Neuronal stem cell (in vitro differentiated cells): ENCODE measurements around the gene TMCO6.

Experiments used
- DNase-seq: peaks from one replicate; pipeline ENCODE4 v3.0.0-alpha.2; 2013; ENCODE audit warnings: low spot score
- H2AFZ ChIP-seq: one replicate; pipeline ENCODE4 v1.6.1; 2013; ENCODE audit warnings: mild to moderate bottlenecking, low read length, inconsistent platforms
- H2AK5ac ChIP-seq: 2 replicates; pipeline ENCODE4 v1.6.1; 2013; ENCODE audit warnings: low read depth, mild to moderate bottlenecking, inconsistent platforms, low read length, moderate library complexity, mixed read lengths
- H2BK120ac ChIP-seq: 2 replicates; pipeline ENCODE4 v1.6.1; 2013; ENCODE audit warnings: low read depth, mild to moderate bottlenecking, inconsistent platforms, low read length, moderate library complexity, mixed read lengths
- H2BK12ac ChIP-seq: one replicate; pipeline ENCODE4 v1.6.1; 2013; ENCODE audit warnings: low read length, inconsistent platforms
- H2BK15ac ChIP-seq: 2 replicates; pipeline ENCODE4 v1.6.1; 2013; ENCODE audit warnings: mild to moderate bottlenecking, low read length, inconsistent platforms, mixed read lengths
- H2BK5ac ChIP-seq: one replicate; pipeline ENCODE4 v1.6.1; 2013; ENCODE audit warnings: inconsistent platforms, mild to moderate bottlenecking, low read length, moderate library complexity
- H3K14ac ChIP-seq: one replicate; pipeline ENCODE4 v1.6.1; 2013; ENCODE audit warnings: low read length, inconsistent platforms
- H3K18ac ChIP-seq: 2 replicates; pipeline ENCODE4 v1.6.1; 2013; ENCODE audit warnings: low read length, inconsistent platforms
- H3K23ac ChIP-seq: 2 replicates; pipeline ENCODE4 v1.6.1; 2013; ENCODE audit warnings: low read depth, mild to moderate bottlenecking, mixed read lengths, low read length, inconsistent platforms; ENCODE audit not compliant: poor library complexity
- H3K27ac ChIP-seq: replicated peaks from 3 replicates; pipeline ENCODE4 v1.5.1; 2013; ENCODE audit warnings: low read length, inconsistent platforms
- H3K27me3 ChIP-seq, 3 experiments: 2 replicates each; pipeline ENCODE4 v1.6.1; 2013; ENCODE audit warnings: low read length in 3 of 3, mild to moderate bottlenecking in 2 of 3, inconsistent platforms in 1 of 3, low read depth in 1 of 3, mixed read lengths in 1 of 3, moderate library complexity in 1 of 3; ENCODE audit not compliant: control insufficient read depth in 3 of 3, insufficient read depth in 3 of 3
- H3K36me3 ChIP-seq, 2 donors: replicated peaks in 1 of 2; 2 replicates each; pipeline ENCODE4 v1.6.1; 2013; ENCODE audit warnings: low read length in 2 of 2; ENCODE audit not compliant: control insufficient read depth in 2 of 2, insufficient read depth in 2 of 2
- H3K4ac ChIP-seq: 2 replicates; pipeline ENCODE4 v1.6.1; 2013; ENCODE audit warnings: inconsistent platforms, mild to moderate bottlenecking, low read length, moderate library complexity
- H3K4me1 ChIP-seq, 2 donors: 1 replicate in 1 of 2; 2 replicates in 1 of 2; pipeline ENCODE4 v1.6.1; 2013; ENCODE audit warnings: low read length in 2 of 2, low read depth in 1 of 2; ENCODE audit not compliant: control insufficient read depth in 2 of 2, insufficient read depth in 1 of 2
- H3K4me2 ChIP-seq: one replicate; pipeline ENCODE4 v1.6.1; 2013; ENCODE audit warnings: mild to moderate bottlenecking, low read length, inconsistent platforms; ENCODE audit not compliant: insufficient read depth, poor library complexity, severe bottlenecking
- H3K4me3 ChIP-seq, 2 donors: 2 replicates each; pipeline ENCODE4 v1.5.1; 2013; ENCODE audit warnings: low read length in 2 of 2, mild to moderate bottlenecking in 2 of 2, inconsistent platforms in 1 of 2, moderate library complexity in 1 of 2
- H3K79me1 ChIP-seq: one replicate; pipeline ENCODE4 v1.6.1; 2013; ENCODE audit warnings: low read depth, mild to moderate bottlenecking, inconsistent platforms, low read length, moderate library complexity
- H3K9ac ChIP-seq: one replicate; pipeline ENCODE4 v1.6.1; 2013; ENCODE audit warnings: mild to moderate bottlenecking, low read depth, low read length, inconsistent platforms; ENCODE audit not compliant: poor library complexity
- H3K9me3 ChIP-seq, 2 donors: replicated peaks in 1 of 2; 2 replicates each; pipeline versions ENCODE3 to v1.6.1; 2013; ENCODE audit warnings: low read length in 2 of 2, mild to moderate bottlenecking in 2 of 2, inconsistent platforms in 1 of 2, low read depth in 1 of 2, mixed read lengths in 1 of 2, moderate library complexity in 1 of 2; ENCODE audit not compliant: control insufficient read depth in 2 of 2, insufficient read depth in 1 of 2
- H4K8ac ChIP-seq: one replicate; pipeline ENCODE4 v1.6.1; 2013; ENCODE audit warnings: low read depth, mild to moderate bottlenecking, inconsistent platforms, low read length, moderate library complexity
- H4K91ac ChIP-seq: one replicate; pipeline ENCODE4 v1.6.1; 2013; ENCODE audit warnings: low read length, low read depth, mild to moderate bottlenecking, inconsistent platforms; ENCODE audit not compliant: poor library complexity
- WGBS, 2 donors: extraction: QIAGEN DNeasy Blood & Tissue Kit; methylation state at CpG; one replicate each; pipeline ENCODE4 v1.1.7; 2013; ENCODE audit warnings: missing lambda C conversion rate in 2 of 2, mixed read lengths in 1 of 2; ENCODE audit not compliant: insufficient read length in 2 of 2, insufficient replicate concordance in 1 of 2; ENCODE audit errors: extremely low coverage in 2 of 2; 5-methylcytosine and 5-hydroxymethylcytosine counted together

TMCO6 gene

DNA sequence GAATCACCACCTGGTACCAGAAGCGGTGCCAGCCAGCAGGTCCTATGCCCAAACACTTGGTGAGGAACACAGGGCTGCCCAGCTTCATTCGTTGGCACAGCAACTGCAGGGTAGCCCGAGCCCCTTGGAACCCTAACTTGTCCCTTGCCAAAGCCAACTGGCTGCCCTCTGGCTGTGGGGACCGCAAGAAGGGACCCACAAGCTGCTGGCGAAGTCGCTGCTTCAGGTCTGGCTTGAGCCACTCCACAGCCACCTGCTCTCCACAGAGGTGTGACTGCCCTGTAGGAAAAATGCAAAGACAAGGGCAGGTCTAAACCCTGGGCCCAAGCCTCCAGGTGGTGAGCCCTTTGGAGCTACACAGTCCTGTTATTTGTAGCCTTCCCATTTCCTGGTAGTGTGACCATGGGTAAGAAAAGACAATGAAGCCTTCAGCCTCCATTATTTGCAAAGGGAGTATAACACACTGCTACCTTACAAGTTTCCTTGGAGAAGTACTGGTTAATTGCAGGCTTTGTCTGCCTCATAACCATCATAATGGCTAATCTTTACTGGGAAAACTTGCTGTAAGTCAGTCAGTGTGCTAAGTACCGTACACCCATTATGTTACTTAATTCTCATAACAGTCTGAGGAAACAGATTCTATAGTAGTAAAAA lies 32.3 kb downstream of the TMCO6 start:
- H2BK120ac ChIP-seq: no peak overlapping the region
- H2AK5ac ChIP-seq: no peak overlapping the region
- H3K9me3 ChIP-seq: no peaks in the 10 kb centered on the region
- no peak overlapping the region for H3K18ac ChIP-seq
- no peak overlapping the region for H2AFZ ChIP-seq
- DNase-seq: no peak
- WGBS, 2 donors: no CpG with 5 or more reads among the region's 7 CpGs
- H3K23ac ChIP-seq: no peak overlapping the region
- H3K36me3 ChIP-seq: peaks cover 45 to 92% of the 10 kb centered on the region in 2 donors
- H3K14ac ChIP-seq: no peak overlapping the region
- H2BK15ac ChIP-seq: no peak overlapping the region
- no peak overlapping the region for H2BK12ac ChIP-seq
- no peak overlapping the region for H3K4ac ChIP-seq
- H3K79me1 ChIP-seq: no peaks in the 10 kb centered on the region
- H3K27ac ChIP-seq: no peak overlapping the region
- no peak overlapping the region for H4K8ac ChIP-seq
- no peak overlapping the region for H2BK5ac ChIP-seq
- H3K9ac ChIP-seq: no peak overlapping the region
- no peaks in the 10 kb centered on the region for H3K27me3 ChIP-seq
- no peak overlapping the region for H3K4me3 ChIP-seq
- H3K4me1 ChIP-seq: no peaks in the 10 kb centered on the region
- H4K91ac ChIP-seq: no peak overlapping the region
- no peak overlapping the region for H3K4me2 ChIP-seq

DNA sequence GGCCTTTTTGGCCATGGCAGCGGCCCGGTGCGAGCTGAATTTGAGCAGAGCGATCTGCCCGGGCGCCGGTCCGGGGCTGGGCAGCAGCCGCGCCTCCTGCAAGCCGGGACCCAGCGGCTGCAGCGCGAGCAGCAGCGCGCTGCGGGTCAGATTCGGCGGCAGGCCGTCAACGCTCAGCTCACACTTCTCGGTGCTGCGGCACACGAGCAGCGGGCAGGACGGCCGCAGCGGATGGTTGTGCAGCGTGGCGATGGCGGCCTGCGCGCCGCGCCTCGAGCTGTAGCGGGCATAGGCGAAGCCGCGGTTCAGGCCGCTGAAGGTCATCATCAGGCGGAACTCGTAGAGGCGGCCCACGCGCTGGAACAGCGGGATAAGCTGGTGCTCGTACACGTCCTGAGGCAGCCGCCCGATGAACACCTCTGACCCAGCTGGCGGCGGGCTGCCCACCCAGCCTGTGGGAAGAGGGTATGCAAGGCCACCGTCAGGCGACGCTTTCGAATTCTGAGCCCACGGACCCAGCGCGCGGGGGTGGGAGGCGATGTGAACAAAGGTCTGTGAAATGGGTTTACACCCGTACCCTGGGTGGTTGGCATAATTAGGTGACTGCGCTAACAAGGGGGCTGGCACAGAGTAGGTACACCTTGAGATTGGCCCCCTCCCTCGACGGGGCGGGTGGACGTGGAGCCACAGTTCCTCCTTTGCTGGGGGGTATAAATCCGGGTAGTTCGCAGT lies 33.4 kb downstream of the TMCO6 start:
- Histone ChIP-seq H3K18ac (no peak overlapping the region), H3K4me1 (no peaks in the 10 kb centered on the region), H3K23ac (no peak overlapping the region), H3K27ac (no peak overlapping the region), H3K4ac (no peak overlapping the region), H2BK5ac (peak overlapping the region; percentile 43), H2BK15ac (no peak overlapping the region), H3K36me3 (peaks cover 55 to 92% of the 10 kb centered on the region in 2 donors), H2AK5ac (no peak overlapping the region), H2BK120ac (no peak overlapping the region), H3K27me3 (no peaks in the 10 kb centered on the region), H3K4me2 (peak overlapping the region; percentile 15), H2BK12ac (no peak overlapping the region), H3K79me1 (no peaks in the 10 kb centered on the region), H3K14ac (no peak overlapping the region), H4K8ac (no peak overlapping the region), H3K9me3 (no peaks in the 10 kb centered on the region), H2AFZ (no peak overlapping the region), H3K9ac (no peak overlapping the region), H4K91ac (no peak overlapping the region), H3K4me3 (peak overlapping the region in 1 of 2 donors; percentile 25)
- DNase-seq: no peak
- WGBS, 2 donors: no CpG with 5 or more reads among the region's 70 CpGs

- no peak within 1 kb of the TSS for H3K4ac ChIP-seq
- H4K8ac ChIP-seq: no peak within 1 kb of the TSS
- no peak within 1 kb of the TSS for H4K91ac ChIP-seq
- H2BK15ac ChIP-seq: no peak within 1 kb of the TSS
- no peak within 1 kb of the TSS for H2AK5ac ChIP-seq
- H3K4me1 ChIP-seq: no peaks in the 10 kb centered on the region
- H3K14ac ChIP-seq: no peak within 1 kb of the TSS
- H2AFZ ChIP-seq: no peak within 1 kb of the TSS
- no peak within 1 kb of the TSS for H3K23ac ChIP-seq
- no peaks in the 10 kb centered on the region for H3K79me1 ChIP-seq
- DNase-seq: no peak
- WGBS, 2 donors: no CpG with 5 or more reads among the region's 45 CpGs
- no peak within 1 kb of the TSS for H3K9ac ChIP-seq
- no peaks in the 10 kb centered on the region for H3K9me3 ChIP-seq
- H3K4me2 ChIP-seq: peak within 1 kb of the TSS; percentile 15
- peak within 1 kb of the TSS in 1 of 2 donors; percentile 25 for H3K4me3 ChIP-seq
- H3K18ac ChIP-seq: no peak within 1 kb of the TSS
- H3K27ac ChIP-seq: no peak within 1 kb of the TSS
- no peak within 1 kb of the TSS for H2BK12ac ChIP-seq
- peak within 1 kb of the TSS; percentile 43 for H2BK5ac ChIP-seq
- peaks cover 53 to 92% of the 10 kb centered on the region in 2 donors for H3K36me3 ChIP-seq
- H2BK120ac ChIP-seq: no peak within 1 kb of the TSS
- H3K27me3 ChIP-seq: no peaks in the 10 kb centered on the region
These were observed 34.1 kb downstream of the TMCO6 start, which contains the start of gene DND1 for GRCh38 chr5:140673187-140673976. Gene DND1, minus strand, starts transcription at chr5:140673576. Its CDS starts 34 bp downstream, at chr5:140673542.

DNA sequence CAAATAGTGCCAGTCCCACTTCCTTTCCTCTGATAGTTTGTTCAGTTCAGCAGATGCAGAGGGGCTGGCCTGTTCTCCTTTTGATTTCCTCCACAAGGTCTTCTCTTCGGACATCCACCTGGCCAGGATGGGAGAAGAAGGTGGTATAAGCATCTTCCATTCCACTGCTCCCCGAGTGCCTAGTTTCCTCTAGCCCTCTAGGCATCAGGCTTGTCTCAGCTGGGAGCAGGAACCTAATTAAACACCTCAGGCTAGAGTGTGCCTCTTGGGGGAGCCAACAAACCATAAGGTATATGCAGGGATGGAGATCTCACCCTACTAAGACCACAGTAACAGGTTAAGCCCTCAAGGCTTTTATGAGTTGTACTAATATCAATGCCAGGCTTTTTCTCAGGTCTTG lies 35.0 kb downstream of the TMCO6 start:
- Histone ChIP-seq H3K79me1 (no peaks in the 10 kb centered on the region), H2BK15ac (no peak overlapping the region), H3K4ac (no peak overlapping the region), H3K14ac (no peak overlapping the region), H3K27me3 (no peaks in the 10 kb centered on the region), H2BK120ac (no peak overlapping the region), H3K9ac (no peak overlapping the region), H3K9me3 (no peaks in the 10 kb centered on the region), H3K4me2 (no peak overlapping the region), H3K23ac (no peak overlapping the region), H3K18ac (no peak overlapping the region), H3K36me3 (peaks cover 45 to 90% of the 10 kb centered on the region in 2 donors), H2AK5ac (no peak overlapping the region), H2BK5ac (no peak overlapping the region), H2AFZ (no peak overlapping the region), H4K8ac (no peak overlapping the region), H3K4me3 (no peak overlapping the region), H4K91ac (no peak overlapping the region), H2BK12ac (no peak overlapping the region), H3K27ac (no peak overlapping the region), H3K4me1 (no peaks in the 10 kb centered on the region)
- no CpG with 5 or more reads among the region's 2 CpGs for WGBS, 2 donors
- no peak for DNase-seq
